ENCODE data around the gene SNCB. TPM values are rescaled to one million over a fixed set of nuclear protein-coding genes. Genes with fewer than 3 reads are reported as not detected.

Gene SNCB
- polyA plus RNA-seq, 1 of the 3 experiments (the other 2 are of a cell fraction) = 0.33 TPM

DNA sequence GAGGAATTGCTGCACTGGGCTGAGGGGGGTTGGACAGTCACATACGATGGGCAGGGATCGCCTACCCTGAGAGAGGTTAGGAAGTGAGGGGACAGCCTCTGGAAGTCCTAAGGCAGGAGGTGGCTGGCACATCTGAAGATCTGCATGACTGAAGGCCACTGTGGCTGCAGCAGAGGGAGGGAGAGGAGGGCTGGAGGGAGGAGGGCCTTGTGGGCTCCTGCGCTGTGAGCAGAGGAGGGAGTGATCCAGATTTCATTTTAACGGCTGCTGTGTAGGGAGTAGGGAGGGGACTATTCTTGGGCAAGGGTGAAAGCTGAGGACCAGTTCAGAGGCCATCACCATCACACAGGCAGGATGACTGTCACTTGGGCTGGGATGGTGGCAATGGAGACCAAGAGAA is 7.2 kb upstream of the SNCB start:
- no peak overlapping the region for H3K27ac ChIP-seq (ENCODE audit: low read depth in 2 of 2, low read length in 1 of 2)
- H3K36me3 ChIP-seq (replicated peaks in 1 of 2; ENCODE audit: control insufficient read depth in 1 of 2, insufficient read depth in 2 of 2, low read length in 1 of 2) = no peaks in the 10 kb centered on the region
- peaks cover 18% of the 10 kb centered on the region; the same call in 1 of the 2 replicates for H3K27me3 ChIP-seq (ENCODE audit: insufficient read depth)
- TF ChIP-seq FOXJ3 (CRISPR knock-in tag; IDR thresholded peaks at IDR 0.05) (no peak), TEAD4 (IDR thresholded peaks at IDR 0.05; ENCODE audit: borderline replicate concordance, insufficient read depth) (no peak), CHD2 (IDR thresholded peaks at IDR 0.05; ENCODE audit: low read length, partially characterized antibody) (no peak), MEF2A (IDR thresholded peaks at IDR 0.05; ENCODE audit: borderline replicate concordance, low read depth) (no peak), NRF1 (IDR thresholded peaks at IDR 0.05; ENCODE audit: low read depth, low read length) (no peak), EP300 (IDR thresholded peaks at IDR 0.05; ENCODE audit: borderline replicate concordance in 1 of 2, low read depth in 1 of 2, low read length in 1 of 2) (no peak), RCOR1 (IDR thresholded peaks at IDR 0.05; ENCODE audit: low read length) (no peak), JUND (IDR thresholded peaks at IDR 0.05) (no peak), RAD21 (IDR thresholded peaks at IDR 0.05; ENCODE audit: low read length) (no peak), MXI1 (IDR thresholded peaks at IDR 0.05; ENCODE audit: low read depth, low read length) (no peak)
- TF ChIP-seq, protein P1, sequence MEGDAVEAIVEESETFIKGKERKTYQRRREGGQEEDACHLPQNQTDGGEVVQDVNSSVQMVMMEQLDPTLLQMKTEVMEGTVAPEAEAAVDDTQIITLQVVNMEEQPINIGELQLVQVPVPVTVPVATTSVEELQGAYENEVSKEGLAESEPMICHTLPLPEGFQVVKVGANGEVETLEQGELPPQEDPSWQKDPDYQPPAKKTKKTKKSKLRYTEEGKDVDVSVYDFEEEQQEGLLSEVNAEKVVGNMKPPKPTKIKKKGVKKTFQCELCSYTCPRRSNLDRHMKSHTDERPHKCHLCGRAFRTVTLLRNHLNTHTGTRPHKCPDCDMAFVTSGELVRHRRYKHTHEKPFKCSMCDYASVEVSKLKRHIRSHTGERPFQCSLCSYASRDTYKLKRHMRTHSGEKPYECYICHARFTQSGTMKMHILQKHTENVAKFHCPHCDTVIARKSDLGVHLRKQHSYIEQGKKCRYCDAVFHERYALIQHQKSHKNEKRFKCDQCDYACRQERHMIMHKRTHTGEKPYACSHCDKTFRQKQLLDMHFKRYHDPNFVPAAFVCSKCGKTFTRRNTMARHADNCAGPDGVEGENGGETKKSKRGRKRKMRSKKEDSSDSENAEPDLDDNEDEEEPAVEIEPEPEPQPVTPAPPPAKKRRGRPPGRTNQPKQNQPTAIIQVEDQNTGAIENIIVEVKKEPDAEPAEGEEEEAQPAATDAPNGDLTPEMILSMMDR (IDR thresholded peaks at IDR 0.05) = no peak
- TF ChIP-seq, protein P2, sequence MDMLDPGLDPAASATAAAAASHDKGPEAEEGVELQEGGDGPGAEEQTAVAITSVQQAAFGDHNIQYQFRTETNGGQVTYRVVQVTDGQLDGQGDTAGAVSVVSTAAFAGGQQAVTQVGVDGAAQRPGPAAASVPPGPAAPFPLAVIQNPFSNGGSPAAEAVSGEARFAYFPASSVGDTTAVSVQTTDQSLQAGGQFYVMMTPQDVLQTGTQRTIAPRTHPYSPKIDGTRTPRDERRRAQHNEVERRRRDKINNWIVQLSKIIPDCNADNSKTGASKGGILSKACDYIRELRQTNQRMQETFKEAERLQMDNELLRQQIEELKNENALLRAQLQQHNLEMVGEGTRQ (IDR thresholded peaks at IDR 0.05; ENCODE audit: borderline replicate concordance, low read depth, low read length) = no peak
- TF ChIP-seq, protein P3, sequence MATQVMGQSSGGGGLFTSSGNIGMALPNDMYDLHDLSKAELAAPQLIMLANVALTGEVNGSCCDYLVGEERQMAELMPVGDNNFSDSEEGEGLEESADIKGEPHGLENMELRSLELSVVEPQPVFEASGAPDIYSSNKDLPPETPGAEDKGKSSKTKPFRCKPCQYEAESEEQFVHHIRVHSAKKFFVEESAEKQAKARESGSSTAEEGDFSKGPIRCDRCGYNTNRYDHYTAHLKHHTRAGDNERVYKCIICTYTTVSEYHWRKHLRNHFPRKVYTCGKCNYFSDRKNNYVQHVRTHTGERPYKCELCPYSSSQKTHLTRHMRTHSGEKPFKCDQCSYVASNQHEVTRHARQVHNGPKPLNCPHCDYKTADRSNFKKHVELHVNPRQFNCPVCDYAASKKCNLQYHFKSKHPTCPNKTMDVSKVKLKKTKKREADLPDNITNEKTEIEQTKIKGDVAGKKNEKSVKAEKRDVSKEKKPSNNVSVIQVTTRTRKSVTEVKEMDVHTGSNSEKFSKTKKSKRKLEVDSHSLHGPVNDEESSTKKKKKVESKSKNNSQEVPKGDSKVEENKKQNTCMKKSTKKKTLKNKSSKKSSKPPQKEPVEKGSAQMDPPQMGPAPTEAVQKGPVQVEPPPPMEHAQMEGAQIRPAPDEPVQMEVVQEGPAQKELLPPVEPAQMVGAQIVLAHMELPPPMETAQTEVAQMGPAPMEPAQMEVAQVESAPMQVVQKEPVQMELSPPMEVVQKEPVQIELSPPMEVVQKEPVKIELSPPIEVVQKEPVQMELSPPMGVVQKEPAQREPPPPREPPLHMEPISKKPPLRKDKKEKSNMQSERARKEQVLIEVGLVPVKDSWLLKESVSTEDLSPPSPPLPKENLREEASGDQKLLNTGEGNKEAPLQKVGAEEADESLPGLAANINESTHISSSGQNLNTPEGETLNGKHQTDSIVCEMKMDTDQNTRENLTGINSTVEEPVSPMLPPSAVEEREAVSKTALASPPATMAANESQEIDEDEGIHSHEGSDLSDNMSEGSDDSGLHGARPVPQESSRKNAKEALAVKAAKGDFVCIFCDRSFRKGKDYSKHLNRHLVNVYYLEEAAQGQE (IDR thresholded peaks at IDR 0.05; ENCODE audit: low read depth, low read length) = no peak
- TF ChIP-seq, protein P4, sequence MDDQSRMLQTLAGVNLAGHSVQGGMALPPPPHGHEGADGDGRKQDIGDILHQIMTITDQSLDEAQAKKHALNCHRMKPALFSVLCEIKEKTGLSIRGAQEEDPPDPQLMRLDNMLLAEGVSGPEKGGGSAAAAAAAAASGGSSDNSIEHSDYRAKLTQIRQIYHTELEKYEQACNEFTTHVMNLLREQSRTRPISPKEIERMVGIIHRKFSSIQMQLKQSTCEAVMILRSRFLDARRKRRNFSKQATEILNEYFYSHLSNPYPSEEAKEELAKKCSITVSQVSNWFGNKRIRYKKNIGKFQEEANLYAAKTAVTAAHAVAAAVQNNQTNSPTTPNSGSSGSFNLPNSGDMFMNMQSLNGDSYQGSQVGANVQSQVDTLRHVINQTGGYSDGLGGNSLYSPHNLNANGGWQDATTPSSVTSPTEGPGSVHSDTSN (IDR thresholded peaks at IDR 0.05) = no peak
- no peaks in the 10 kb centered on the region for H3F3A ChIP-seq (replicated peaks; ENCODE audit: insufficient read depth)
- no peaks in the 10 kb centered on the region for H3K79me2 ChIP-seq (ENCODE audit: insufficient read depth)
- H3K9me3 ChIP-seq = no peaks in the 10 kb centered on the region
- POLR2A ChIA-PET = interaction anchor here (1.0 kb wide), 1 partner anchor 10 kb away, joined by 3 read pairs; the partner anchor contains the start of gene TSPAN17
- H3K4me1 ChIP-seq (ENCODE audit: control insufficient read depth in 1 of 2, insufficient read depth in 2 of 2, low read depth in 1 of 2, low read length in 1 of 2) = no peaks in the 10 kb centered on the region; a peak in 1 of 4 replicates
- no peaks in the 10 kb centered on the region for H3K9me2 ChIP-seq
- H3K4me2 ChIP-seq = no peak overlapping the region
- 79% methylated on average over 4 of the region's 4 CpGs for WGBS (ENCODE audit: low lambda C conversion rate)
- no peak overlapping the region for H3K9ac ChIP-seq
- no peak overlapping the region for H3K4me3 ChIP-seq (ENCODE audit: low read depth in 2 of 2, low read length in 1 of 2)
- no peak overlapping the region for H2AFZ ChIP-seq (ENCODE audit: low read depth)
- CTCF ChIA-PET = no interaction called here
- no peaks in the 10 kb centered on the region for H4K20me1 ChIP-seq (ENCODE audit: insufficient read depth)
- no peak for DNase-seq
